Neutrophil (primary cell): ENCODE results near the gene NTN3.

Experiments used
- H3K27ac ChIP-seq: fragments of 200-600 bp; sonication (generic); 2 replicates; pipeline ENCODE4 v1.5.1; 2016; ENCODE audit warnings: mild to moderate bottlenecking, moderate library complexity
- H3K27me3 ChIP-seq: fragments of 200-600 bp; sonication (generic); 2 replicates; pipeline ENCODE4 v1.6.0; 2016; ENCODE audit warnings: mild to moderate bottlenecking
- H3K36me3 ChIP-seq: fragments of 200-600 bp; sonication (generic); 2 replicates; pipeline ENCODE4 v1.5.1; 2017
- H3K4me1 ChIP-seq, 2 experiments: fragments of 200-600 bp in 1 of 2; sonication (generic) in 1 of 2; 1 replicate in 1 of 2; 2 replicates in 1 of 2; pipeline versions ENCODE4 v1.5.1 to v1.6.1; 2013 to 2016; ENCODE audit warnings: low read depth in 1 of 2, low read length in 1 of 2, mild to moderate bottlenecking in 1 of 2, moderate library complexity in 1 of 2; ENCODE audit not compliant: control insufficient read depth in 1 of 2, insufficient read depth in 1 of 2
- H3K4me3 ChIP-seq, 2 experiments: fragments of 200-600 bp in 1 of 2; sonication (generic) in 1 of 2; 1 replicate in 1 of 2; 2 replicates in 1 of 2; pipeline ENCODE4 v1.5.1; 2013 to 2016; ENCODE audit warnings: low read depth in 1 of 2, low read length in 1 of 2, mild to moderate bottlenecking in 1 of 2, moderate library complexity in 1 of 2
- H3K9me3 ChIP-seq: fragments of 200-600 bp; sonication (generic); 2 replicates; pipeline ENCODE4 v1.5.1; 2016
- TF ChIP-seq, protein P1 (sequence below): fragments of 200-600 bp; sonication (generic); IDR thresholded peaks from 2 replicates; pipeline ENCODE4 v1.5.1; 2016; ENCODE audit warnings: antibody characterized with exemption

Gene NTN3

DNA sequence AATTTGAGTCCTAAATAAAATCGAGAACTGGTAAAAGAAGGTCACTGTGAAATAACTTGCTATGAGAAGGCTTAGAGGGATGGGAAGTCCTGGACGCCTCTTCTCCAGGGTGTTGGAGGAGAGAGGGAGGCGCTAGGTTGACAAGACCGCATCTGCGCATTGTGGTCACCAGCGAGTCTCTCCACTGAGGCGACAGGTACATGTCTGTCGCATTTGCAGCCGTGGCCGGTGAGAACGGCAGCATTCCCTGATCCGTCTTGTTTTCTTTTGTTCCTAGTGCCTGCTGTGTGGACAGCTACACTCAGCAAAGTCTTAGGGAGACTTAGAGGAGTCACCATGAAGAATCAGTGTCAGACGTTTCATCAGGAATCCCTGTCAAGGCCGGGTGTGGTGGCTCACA, 34.6 kb downstream of the NTN3 start:
- H3K4me1 ChIP-seq: peaks cover 59 to 69% of the 10 kb centered on the region in 2 experiments
- no peaks in the 10 kb centered on the region for H3K9me3 ChIP-seq

DNA sequence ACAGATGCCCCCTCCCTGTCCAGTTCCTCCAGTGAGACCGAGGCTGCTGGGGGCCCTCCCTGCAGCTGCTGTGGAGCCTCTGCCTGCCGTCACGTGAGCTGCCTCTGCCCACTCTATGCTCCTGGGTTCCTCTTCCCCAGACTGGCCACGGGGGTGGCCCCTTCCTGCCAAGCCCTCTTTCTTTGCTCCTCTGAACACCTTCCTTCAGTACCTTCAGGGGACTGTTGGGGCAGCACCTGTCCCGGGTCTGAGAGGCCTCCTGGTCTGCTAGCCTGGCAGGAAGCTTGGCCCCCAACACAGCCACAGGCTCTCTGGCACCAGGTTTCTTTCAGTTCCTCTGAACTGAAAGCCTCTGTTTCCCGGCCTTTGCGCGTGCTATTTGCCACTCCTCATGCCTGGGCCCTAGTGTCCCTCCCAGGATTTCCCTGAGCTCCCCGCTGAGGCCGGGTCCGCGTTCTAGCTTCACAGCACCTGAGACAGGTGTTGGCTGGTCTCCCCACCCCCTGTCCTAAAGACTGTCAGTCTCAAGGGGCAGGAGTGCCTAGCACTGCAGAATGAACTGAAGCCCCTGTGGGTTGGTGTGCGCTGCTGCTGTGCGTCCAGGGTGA, 36.1 kb downstream of the NTN3 start:
- Histone ChIP-seq H3K27ac (peak overlapping the region; percentile 88), H3K4me1 (peaks cover 52 to 60% of the 10 kb centered on the region in 2 experiments), H3K4me3 (peak overlapping the region; percentile 40 to 51), H3K9me3 (no peaks in the 10 kb centered on the region), H3K27me3 (no peaks in the 10 kb centered on the region), H3K36me3 (no peaks in the 10 kb centered on the region)
- TF ChIP-seq, protein P1, sequence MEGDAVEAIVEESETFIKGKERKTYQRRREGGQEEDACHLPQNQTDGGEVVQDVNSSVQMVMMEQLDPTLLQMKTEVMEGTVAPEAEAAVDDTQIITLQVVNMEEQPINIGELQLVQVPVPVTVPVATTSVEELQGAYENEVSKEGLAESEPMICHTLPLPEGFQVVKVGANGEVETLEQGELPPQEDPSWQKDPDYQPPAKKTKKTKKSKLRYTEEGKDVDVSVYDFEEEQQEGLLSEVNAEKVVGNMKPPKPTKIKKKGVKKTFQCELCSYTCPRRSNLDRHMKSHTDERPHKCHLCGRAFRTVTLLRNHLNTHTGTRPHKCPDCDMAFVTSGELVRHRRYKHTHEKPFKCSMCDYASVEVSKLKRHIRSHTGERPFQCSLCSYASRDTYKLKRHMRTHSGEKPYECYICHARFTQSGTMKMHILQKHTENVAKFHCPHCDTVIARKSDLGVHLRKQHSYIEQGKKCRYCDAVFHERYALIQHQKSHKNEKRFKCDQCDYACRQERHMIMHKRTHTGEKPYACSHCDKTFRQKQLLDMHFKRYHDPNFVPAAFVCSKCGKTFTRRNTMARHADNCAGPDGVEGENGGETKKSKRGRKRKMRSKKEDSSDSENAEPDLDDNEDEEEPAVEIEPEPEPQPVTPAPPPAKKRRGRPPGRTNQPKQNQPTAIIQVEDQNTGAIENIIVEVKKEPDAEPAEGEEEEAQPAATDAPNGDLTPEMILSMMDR: peak; percentile 11

More for the DNA sequence above, 34.6 kb downstream of the NTN3 start:
- no peaks in the 10 kb centered on the region for H3K27me3 ChIP-seq
- H3K4me3 ChIP-seq: no peak overlapping the region
- H3K27ac ChIP-seq: no peak overlapping the region
- H3K36me3 ChIP-seq: no peaks in the 10 kb centered on the region
- TF ChIP-seq, protein P1: no peak

DNA sequence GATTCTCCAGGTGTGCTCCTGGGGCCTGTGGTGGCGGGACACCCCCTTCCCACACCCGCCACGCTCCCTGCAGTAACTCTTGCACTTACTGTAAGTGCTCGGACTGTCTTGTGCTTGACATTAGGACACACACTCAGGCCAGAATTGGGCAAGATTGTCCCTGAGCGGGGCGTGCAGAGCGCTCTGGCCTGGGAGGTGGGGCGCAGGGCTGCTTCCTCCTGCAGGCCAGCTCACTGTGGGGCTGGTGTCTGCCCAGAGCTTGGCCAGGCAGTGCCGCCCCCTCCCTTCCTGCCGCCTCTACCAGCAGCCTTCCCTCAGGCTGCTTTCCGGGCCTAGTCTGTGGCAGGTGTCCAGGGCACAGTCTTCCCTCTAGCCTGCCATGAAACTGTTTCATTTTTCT, 36.6 kb downstream of the NTN3 start:
- Histone ChIP-seq H3K4me1 (peaks cover 53 to 57% of the 10 kb centered on the region in 2 experiments), H3K9me3 (no peaks in the 10 kb centered on the region), H3K27ac (peak overlapping the region; percentile 88), H3K4me3 (peak overlapping the region; percentile 40 to 51), H3K27me3 (no peaks in the 10 kb centered on the region), H3K36me3 (no peaks in the 10 kb centered on the region)
- TF ChIP-seq, protein P1: no peak

DNA sequence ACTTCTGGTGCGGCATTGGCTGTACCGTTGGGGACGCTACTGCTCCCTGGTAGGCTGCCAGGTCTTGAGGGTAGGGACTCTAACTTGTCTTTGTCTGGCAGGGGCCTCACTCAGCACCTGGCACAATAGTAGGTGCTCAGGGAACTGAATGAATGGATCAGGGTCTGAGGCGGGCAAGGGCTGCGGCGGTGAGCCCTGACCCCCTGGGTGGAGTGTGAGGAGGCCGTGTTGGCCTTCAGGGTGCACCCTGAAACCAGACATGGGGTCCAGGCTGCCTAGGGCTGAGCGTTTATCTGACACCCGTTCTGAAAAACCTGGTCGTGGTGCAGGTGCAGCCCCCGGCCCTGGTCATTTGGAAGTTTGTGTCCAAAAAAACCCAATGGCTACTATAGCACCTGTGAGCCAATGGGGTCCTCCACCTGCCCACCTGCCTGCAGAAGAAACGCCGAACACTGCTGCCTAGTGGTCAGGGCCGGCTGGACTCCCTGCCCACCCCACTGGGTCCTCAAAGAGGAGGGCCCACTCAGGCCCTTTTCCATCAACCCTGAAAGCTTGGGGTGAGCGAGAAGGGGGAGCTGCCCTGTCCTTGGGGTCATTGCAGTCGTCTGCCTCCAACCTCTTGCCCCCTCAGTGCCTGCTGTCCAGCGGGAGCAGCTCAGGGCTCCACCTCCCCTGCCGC, 37.8 kb downstream of the NTN3 start:
- peak overlapping the region; percentile 88 for H3K27ac ChIP-seq
- TF ChIP-seq, protein P1: no peak
- peaks cover 49 to 53% of the 10 kb centered on the region in 2 experiments for H3K4me1 ChIP-seq
- H3K4me3 ChIP-seq: no peak overlapping the region
- H3K27me3 ChIP-seq: no peaks in the 10 kb centered on the region
- H3K36me3 ChIP-seq: no peaks in the 10 kb centered on the region
- no peaks in the 10 kb centered on the region for H3K9me3 ChIP-seq

DNA sequence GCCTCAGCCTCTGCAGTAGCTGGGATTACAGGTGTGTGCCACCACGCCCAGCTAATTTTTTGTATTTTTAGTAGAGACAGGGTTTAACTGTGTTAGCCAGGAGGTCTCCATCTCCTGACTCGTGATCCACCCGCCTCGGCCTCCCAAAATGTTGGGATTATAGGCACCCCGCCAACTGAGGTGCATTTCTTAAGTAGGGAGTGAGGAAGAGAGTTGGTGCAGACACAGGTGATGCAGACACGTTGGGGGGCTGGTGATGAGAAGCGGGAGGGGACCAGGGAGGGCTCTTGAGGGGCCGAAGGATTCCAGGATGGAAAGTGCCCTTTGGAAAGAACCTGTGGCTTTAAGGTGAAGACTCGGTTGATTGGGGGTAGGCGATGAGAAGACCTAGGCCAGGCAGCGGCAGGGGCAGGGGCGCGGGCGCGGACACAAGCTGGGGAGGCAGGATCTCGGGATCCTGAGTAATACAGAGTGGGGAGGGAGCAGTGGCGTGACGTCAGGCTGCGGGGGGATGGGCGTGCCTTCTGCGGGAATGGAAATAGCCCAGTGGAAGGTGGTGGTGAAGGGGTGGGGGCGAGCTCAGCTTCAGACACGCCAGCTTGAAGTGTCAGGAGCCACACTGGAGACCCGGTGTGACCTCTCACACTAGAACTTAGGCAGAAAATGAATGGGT, 40.2 kb downstream of the NTN3 start:
- no peak overlapping the region for H3K4me3 ChIP-seq
- no peaks in the 10 kb centered on the region for H3K27me3 ChIP-seq
- TF ChIP-seq, protein P1: no peak
- no peak overlapping the region for H3K27ac ChIP-seq
- no peaks in the 10 kb centered on the region for H3K36me3 ChIP-seq
- no peaks in the 10 kb centered on the region for H3K9me3 ChIP-seq
- H3K4me1 ChIP-seq: peaks cover 65 to 66% of the 10 kb centered on the region in 2 experiments
